CD4-positive, alpha-beta T cell treated with Interleukin-15 for 1 hour (primary cell): ENCODE data around the gene MYL5.
A peak's percentile ranks its signal among the peaks of the same experiment; 100 is the strongest.
"Not testable (repeated sequence)": the region's sequence is repeated elsewhere in the genome, so short reads cannot be mapped to it uniquely, and the experiment has no call there.

Experiments
- DNase-seq: peaks from one replicate; pipeline ENCODE4 v3.0.0-alpha.2; 2020

MYL5 gene

DNA sequence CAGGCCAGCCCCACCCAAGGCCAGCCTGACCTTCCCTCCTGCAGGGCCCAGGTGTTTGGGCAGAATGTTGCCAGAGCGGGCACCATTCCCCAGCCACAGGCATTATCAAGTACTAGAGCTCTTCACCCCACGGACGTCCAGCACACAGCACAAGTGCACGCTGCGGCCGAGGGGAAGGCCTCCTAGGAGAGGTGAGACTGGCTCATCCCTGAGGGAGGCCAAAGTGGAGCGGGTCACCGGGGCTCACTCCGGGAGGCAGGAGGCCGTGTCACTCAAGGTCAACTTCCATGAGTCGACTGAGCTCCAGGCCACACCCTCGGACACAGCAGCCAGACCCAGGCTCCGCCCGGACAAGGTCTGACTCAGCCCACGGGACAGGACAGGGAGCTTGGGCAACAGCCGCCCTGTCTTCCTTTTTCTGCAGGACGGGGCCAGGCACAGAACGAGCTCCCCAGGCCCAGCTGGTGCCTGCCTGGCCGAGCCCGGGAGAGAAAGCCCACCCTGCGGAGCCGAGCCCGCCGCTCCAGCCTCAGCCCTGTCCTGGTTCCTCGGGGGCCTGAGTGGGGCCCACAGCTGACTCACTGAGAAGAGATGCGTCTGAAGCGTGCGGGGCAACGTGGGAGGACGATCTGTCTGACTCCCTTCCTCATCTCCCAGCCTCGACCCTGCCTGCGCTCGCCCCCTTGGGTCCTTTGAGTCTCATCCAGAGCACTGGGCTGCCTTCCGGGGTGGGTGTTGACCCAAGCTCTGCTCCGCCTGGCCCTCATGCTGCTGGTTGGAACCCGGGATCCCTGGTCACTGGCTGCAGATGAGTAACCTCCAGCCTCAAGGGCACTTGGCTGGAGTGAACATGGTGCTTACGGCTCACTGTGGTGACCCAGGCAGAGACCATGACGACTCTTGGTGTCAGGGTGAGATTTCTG lies 13.0 kb downstream of the MYL5 start:
- DNase-seq: peak; percentile 83

DNA sequence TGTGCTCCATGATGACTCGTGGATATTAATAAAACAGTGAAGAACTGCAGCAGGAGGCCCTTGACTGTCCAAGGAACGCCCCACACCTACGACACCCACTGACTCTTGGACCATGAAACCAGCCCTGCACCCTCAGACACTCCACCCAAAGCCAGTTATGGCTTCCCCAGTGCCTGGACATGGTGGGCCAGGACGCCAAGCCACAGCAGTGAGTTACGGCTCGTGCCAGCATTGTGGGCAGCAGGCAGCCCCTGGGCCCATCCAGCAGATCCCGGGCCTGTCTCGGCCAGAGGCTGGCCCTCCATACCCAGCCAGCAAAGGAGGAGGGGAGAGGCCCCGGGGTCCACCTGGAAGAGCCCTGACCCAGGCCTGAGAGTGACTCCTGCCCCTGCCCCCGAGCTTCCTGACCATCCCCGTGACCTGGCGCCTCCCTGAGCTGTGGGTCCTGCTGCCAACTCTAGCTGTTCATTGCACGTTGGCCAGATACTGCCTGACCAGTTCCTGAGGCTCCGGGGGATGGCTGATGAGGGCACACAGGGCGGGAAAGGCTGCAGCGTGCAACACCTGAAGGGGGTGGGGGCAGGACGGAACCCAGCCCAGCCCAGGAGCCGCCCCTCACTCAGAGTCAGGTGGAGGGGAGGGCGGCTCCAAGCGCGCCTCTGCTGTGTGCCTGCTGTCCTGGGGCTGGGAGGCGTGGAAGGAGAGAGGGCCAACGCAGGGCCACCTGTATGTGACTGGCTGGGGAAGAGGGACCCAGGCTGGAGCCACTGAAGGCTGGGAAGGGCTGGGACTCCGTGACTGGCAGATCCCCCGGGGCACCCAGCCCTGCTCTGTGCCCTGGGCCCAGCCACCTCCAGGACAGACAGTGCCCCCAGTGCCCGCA lies 13.9 kb downstream of the MYL5 start:
- no peak for DNase-seq

DNA sequence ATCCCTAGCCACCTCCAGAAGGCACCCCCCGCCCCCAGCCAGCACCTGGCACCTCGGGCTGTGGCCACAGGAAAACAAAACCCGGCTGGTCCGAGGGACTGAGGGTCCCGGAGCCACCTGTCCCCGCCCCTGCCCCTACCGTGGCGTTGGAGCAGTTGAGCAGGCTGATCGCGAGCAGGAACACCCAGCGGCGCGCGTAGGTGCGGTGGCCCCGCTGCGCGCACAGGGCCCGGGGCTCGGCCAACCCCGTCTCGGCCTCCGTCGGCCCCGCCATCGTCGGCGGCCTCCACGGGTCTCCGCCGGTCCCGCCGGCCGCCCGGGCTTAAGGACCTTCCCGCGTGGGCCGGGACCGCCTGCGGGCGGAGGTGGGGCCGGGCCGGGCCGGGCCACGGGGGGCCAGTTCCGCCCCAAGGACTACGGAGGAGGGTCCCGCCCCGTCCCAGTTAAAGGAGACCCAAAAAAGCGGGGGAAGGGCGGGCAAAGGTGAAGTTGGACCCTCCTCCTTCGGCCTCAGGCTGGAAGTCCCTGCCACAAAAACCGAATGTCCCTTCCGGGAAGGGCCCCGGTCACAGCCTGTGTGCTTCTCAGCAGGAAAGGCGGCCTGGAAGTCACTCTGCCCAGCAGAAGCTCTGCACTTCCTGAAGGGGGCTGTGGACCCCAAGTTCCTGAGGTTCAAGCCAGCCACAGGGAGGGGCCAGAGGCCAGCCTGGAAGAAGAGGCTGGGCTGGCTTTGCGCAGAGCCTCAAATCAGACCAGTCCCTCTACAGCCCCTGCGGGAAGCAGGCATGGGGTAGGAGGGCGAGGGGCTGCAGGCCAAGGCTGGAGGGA lies 14.7 kb downstream of the MYL5 start, which contains the start of gene SLC49A3:
TSS of gene SLC49A3 (minus strand) at position 298 of the 828 bp plus-strand sequence. CDS start at position 274, 24 bp downstream.
- no peak for DNase-seq

DNA sequence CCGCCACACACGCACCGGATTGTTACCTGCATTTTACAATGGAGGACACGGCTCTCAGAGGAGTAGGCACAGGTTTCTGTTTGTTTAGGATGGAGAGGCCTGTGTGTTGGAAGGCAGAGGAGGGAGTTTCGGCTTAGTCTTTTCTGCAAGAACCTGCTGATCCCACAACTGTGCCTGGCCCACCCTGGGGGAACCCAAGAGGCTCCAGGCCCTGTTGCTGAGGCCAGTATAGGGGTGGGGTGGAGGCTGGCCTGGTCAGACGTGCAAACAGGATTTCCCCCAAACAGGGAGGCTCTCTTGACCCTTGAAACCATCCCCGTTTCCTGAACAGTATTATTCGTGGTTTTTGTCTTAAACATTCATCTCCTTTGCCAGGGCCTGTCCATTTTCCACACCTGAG lies 15.4 kb downstream of the MYL5 start:
- no peak for DNase-seq

DNA sequence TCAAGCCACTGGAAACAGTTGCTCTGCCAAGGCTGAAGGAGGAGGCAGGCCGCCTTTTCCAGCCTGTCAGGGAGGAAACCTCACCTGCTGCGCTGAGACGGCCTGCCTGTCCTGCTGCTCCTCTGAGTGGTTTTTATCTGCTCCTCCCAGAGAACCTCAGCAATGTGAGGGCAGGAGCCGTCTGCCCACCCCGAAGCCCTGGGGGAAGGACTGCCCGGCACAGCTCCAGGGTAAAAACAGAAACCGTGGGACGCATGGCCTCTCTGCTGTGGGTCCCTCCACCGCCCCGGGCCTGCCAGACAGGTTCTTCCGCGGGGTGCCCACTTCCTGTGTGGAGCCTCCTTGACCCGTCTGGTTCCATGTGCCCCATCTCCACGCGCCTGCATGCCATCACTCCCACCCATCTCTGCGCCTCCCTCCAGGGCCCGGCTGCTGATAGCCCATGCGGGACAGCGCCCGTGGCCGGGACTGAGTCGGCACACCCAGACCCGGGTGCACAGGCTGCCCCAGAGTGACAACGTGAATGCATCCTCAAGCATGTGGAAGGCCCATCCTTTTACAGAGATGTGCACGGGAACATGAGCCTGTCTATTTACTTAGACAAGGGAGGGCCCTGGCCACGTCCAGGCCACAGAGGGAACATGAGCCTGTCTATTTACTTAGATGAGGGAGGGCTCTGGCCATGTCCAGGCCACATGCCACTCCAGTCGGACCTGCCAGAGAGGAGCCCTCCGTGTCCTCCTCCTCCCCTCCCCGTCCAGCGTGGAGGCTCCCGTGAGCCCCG lies 18.6 kb downstream of the MYL5 start:
- DNase-seq: no peak

DNA sequence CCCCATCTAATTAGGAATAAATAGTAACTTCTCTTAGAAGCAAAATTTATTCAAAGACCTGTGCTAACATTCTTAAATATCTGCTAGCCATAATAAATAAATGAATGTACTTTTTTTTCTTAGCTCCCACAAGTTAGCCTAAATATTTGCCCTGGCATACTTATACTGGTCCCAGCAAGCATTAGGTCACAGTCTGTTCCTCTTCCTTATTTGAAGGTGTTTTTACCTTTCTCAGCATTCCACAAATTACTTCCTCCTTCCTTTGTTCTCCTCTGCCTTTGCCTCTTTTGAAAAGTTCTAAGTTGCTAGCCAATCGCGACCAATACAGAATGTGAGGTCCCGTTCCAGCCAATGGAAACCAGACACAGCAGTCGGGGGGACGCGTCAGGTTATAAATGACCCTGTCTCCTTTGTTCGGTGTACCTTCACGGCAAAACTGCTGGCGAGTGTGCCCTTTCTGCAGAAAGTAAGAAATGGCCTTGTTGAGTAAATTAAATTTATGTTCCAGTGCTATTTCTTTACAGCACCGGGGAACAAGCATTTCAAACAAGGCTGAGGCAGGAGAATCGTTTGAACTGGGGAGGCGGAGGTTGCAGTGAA lies 20.1 kb downstream of the MYL5 start:
- not testable (repeated sequence) for DNase-seq

DNA sequence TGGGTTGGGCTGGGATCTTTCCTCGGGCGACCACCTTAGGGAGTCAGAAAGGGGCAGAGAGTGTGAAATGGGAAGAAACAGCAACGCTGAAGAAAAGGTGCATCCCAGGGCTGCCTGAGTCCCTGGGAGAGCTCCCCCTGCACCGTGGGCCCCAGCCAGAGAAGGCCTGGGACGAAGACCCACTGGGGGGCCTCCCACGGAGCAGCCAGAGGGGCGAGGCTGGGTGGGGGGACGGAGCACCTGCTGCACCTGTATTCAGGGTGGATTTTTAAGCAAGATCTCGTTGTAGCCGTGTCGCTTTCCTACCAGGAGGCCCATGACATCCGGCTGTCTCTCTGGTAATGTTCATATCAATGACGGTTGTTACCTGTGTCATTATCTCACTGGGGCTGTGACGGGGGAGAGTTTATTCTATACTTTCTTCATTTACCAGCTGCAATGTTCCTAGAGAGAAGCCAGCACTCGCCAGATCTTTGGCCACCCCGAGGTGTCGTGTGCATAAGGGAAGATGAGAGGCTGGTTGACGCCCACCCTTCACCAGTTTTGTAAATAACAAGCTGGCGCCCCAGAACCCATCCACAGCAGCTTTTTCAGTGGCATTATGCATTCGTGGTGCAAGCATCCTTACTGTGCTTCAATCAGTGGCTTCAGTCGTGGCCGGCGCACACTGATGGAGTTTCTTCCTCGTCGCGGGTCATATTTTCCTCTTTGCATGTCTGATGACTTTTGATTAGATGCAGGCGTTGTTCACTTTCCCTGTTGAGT lies 25.7 kb downstream of the MYL5 start:
- DNase-seq: no peak

DNA sequence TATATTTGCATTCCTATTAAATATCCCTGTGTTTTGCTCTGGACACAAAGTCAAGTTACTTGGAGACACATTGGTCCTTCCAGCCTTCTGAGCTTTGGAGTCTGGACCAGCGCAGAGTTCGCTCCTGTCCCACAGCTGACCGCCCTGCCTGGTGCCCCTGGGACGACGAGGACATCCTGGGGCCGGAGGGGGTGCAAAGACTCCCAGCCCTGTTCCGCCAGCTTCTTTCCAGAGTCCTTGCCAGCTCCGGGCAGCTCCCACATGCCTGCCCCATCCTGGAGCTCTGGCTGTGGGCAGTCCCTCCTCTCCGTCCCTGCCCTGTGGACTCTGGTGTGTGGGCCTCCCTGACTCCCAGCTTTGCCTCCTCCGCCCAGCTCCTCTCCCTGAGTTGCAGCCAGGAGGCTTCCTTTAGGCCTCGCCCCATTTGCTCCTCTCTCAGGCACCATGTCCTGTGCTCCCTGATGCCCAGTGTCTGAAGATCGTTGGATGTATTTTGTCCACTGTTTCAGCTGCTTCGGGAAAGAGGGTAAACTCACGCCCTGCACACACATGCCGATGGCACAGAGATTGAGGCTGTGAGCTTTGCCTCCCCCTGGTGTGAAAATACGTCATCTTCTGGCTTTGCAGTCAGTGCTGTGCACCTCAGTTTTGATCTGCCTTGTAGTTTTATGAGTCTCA lies 26.4 kb downstream of the MYL5 start:
- DNase-seq: no peak

DNA sequence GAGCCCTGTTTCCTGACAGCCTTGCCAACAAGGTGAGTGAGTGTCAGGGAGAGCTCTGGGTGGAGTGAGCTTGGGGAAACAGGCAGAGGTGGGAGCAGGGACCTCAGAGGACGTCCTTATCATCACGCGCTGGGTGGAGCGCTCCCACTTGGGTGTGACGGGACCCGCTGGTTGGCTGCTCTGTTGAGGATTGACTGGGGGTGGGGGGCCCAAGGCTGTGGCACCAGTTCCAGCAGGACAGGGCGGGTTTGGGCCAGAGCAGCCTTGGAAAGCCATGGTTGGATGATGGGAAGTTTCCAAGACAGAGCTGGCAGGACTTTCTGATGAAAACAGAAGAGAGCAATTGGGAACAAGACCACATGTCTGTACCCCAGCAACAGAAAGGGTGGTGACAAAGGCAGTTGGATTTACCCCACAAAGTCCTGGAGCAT lies 28.3 kb downstream of the MYL5 start:
- no peak for DNase-seq

DNA sequence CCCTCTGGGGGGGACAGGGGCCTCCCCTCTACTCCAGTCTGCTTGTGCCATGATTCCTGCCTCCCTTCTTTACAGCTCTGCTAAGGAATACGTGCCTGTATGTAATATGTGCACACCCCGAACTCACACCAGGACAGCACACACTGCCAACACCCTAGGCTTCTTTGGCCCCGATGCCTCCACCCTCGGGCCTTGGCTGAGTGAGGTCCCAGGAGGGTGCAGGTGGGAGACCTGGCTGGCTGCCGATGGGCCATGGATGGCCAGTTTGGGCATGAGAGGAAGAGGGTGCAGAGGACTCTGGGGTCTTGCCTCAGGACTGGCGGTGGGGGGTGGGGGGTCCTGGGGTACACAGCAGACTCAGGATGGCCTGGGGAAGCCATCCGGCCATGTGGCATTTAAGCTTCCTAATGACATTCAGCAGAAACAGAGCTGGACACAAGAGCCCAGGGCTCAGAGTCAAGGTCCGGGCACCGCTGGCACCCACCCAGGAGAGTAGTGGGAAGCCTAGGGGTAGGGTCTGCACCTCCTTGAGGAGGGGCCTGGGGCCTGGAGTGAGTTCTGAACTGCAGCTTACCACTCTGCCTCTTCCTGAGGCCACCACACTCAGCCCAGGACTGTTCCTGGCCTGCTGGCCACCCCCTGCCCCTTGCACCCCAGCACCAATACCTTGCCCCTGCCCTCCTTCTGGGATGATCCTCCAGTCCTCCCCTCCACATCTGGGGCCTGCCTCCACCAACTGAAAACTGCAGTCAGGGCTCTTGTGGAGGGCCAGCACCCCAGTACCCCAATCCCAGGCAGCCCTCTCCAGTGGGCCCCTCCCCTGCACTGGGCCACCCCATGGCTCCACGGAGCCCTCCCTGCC lies 29.2 kb downstream of the MYL5 start:
- DNase-seq: no peak

DNA sequence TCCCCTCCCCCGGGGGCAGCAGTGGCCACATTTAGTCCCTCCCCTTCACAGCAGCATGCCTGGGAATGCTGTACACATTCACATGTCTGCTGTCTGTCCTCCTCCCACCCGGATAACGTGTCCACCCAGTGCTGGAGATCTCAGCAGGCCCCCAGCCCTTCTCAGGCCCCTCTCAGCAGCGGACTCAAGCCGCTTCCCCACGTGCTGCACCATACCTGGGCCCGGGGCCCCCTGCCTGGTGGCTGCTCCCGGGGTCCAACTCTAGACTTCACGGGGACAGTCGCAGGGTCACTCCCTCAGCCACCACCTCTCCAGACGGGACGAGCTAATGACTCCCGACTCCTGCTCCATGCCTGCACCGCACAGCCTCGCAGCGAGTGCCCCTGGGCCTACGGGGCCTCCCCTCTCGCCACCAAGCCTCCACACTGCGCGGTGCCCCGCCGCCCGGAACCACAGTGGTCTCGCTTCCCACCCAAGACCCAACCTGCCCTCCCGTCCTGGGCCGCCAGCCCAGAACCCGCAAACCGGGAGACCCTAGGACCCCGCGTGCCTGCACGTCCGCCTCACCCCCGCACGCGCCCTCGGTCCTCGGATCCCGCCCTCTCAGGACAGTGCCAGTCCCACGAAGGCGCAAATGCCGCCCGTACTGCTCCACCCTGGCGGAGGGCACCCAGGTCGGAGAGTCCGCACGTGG lies 30.0 kb downstream of the MYL5 start:
- no peak for DNase-seq

DNA sequence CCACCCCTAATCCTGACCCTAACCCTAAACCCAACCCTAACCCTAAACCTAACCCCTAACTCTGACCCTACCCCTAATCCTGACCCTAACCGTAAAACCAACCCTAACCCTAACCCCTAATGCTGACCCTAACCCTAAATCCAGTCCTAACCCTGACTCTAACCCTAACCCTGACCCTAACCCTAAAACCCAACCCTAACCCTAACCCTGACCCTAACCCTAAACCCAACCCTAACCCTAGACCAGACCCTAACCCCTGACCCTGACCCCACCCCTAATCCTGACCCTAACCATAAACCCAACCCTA lies 30.6 kb downstream of the MYL5 start:
- DNase-seq: no peak

DNA sequence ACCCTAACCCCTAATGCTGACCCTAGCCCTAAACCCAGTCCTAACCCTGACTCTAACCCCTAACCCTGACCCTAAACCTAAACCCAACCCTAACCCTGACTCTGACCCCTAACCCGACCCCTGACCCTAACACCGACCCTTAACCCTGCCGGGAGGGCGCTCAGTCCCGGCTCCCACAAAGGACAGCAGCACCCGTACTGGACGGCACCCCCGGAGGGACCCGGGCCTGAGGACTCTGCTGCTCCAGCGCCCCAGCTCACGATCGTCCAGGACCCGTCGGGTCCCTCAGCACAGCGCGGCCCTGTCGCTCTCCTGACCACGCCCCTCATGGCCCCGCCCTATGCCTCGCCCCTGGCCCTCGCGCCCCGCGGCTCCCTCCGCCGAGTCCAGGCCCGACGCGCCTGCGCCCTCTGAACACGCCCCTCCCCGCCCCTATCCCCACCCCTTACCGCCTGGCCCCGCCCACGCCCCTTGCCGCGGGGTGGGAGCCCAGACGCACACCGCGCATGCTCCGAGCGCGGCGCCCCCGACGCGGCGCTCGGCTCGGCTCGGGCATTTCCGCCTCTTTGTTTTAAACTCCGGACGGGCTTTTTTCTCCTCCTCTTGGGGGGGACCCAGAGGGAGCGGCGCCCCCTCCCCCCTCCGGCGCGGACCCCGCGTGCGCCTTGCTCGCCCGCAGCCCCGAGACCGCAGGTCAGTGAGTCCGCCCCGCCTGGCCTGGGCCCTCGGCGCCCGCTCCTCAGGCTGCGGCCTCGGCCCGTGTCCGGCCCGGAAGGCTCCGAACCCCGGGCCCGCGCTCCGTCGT lies 31.1 kb downstream of the MYL5 start, which contains the start of gene PCGF3:
TSS of gene PCGF3 (plus strand) at position 555 of the 805 bp plus-strand sequence. CDS start 27,849 bp downstream, outside the sequence.
- DNase-seq: peak; percentile 95

DNA sequence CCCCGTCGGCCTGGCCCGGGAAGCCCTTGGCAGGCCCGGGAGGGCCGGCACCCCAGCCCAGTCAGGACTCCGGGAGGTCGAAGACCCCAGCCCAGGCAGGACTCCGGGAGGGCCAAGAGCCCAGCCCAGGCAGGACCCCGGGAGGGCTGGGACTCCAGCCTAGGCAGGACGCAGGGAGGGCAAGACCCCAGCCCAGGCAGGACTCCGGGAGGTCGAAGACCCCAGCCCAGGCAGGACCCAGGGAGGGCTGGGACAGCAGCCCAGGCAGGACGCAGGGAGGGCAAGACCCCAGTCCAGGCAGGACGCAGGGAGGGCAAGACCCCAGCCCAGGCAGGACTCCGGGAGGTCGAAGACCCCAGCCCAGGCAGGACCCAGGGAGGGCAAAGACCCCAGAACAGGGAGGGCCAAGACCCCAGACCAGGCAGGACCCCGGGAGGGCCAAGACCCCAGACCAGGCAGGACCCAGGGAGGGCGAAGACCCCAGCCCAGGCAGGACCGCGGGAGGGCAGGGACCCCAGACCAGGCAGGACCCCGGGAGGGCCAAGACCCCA lies 31.8 kb downstream of the MYL5 start:
- not testable (repeated sequence) for DNase-seq

DNA sequence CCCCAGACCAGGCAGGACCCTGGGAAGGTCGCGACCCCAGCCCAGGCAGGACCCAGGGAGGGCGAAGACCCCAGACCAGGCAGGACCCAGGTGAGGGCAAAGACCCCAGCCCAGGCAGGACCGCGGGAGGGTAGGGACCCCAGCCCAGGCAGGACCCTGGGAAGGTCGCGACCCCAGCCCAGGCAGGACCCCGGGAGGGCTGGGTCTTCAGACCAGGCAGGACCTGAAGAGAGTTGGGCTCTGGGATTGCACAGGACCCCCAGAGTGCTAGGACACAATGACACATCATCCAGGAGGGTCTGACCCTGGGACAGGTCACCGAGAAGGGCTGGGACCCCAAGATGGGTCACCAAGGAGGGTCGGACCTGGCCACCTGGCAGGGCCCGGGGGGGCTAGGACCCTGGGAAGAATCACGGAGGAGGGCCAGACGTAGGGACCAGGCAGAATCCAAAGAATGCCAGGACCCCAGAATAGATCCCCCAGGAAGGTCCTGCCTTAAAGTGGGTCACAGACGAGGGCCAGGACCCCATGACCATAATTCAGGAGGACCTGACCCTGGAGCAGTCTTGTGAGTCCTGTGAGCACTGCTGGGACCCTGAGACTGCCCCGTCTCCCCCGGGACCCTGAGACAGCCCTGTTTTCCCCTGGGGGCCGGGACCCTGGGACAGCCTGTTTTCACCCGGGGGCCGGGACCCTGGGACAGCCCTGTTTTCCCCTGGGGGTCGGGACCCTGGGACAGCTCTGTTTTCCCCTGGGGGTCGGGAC lies 32.7 kb downstream of the MYL5 start:
- no peak for DNase-seq

DNA sequence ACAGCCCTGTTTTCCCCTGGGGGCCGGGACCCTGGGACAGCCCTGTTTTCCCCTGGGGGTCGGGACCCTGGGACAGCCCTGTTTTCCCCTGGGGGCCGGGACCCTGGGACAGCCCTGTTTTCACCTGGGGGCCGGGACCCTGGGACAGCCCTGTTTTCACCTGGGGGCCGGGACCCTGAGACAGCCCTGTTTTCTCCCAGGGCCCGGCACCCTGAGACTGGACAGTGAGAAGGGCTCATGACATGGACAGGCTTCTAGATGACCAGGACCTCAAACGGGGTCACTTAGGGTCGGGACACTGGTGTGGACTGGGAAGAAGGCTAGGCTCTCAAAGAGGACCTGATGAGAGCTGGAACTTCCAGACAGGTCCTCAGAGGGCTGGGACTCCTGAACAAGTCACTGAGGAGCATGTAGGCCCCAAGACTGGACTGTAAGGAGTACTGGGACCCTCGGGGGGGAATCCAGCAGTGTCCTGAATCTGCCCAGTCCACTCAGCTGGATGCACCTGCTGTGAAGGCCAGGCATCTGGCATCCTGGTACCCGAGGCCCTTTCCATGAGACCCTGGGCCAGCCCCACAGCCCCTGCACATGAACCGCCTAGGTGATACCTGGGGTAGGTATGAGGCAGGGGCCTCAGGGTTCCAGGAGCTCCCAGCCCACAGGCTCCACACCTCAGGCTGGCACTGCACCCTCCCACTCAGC lies 33.7 kb downstream of the MYL5 start:
- no peak for DNase-seq
